ENCODE results near the gene CCDC82. TPM values are rescaled to one million over a fixed set of nuclear protein-coding genes. Genes with fewer than 3 reads are reported as not detected.

CCDC82 gene
- 19.2 and 25.9 TPM in 2 replicates for total RNA-seq

DNA sequence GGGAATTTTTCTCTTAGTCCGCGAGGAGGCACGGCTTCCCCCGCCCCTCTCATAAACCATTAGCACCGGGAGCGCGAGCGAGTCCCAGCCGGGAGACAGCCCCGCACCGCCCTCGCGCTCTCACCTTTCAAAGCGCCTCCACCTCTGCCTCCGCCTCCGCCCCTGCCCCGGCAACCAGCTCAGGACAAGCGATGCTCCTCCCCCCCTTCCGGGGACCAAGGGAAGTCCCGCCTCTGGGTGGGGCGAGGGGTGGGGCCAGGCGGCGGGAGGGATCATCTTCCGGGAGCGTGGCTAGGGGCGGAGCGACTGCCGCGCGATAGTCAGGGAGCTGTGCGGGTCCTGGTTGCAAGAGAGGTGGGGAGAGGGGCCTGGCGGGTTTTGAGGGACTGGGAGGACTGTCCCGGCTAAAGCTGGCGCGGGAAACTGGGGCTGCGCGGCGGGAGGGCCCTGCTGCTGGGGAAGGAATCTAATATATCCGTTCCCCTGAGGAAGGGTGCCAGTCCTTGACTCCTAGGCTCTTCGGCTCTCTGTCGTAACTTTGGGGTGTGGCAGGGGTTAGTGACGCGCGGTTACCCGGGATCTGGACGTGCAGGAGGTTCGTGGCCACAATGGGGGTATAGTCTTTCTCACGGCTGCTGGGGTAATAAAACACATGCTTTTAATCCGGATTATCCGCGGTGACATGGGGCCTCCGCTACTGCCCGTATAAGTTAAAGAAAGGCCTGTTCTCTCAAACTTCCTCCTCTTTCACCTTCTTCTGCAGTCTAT lies at the start of gene CCDC82, which contains the start of gene JRKL:
Gene CCDC82, minus strand, starts transcription at position 193 of the 768 bp plus-strand sequence. CDS start 5,165 bp downstream, outside the sequence.
Gene JRKL, plus strand, starts transcription at position 294 of the 768 bp plus-strand sequence. CDS start 637 bp downstream, outside the sequence.

DNA sequence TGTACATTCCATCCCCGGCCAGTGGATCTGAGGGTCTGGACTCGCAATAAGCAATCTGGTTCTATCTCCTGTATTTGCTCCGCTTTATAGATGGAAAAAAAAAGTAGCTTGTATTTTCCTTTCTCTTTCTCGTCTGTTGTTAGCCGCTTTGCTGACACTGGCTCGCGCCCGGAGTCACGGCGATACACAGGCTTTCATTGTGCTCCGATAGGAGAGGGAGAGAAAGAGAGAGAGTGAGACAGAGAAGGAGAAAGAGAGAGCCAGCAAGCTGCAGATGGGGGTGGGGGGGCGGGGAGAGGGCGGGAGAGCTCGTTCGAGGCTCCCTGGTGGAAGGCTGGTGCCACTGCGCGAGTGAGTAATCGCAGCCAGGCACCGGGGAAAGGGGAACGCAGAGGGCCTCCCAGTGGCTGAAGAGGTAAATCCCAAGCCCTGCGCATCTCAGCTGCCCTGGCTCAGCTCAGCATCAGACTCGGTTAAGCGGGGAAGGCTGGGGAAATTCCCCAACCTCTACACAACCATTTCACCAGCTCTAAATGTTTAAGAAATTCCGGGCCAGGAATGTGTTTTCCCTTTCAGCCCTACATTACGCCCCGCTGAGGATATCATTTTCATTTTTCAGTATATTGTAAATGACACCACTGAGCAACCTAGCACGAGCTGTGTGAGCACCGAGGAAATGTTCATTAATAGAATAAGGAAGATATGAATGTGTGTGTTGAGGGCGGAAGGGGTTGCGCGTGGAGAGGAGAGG lies 46.6 kb downstream of the CCDC82 start, which contains the start of gene MAML2:
Gene MAML2, minus strand, starts transcription at position 235 of the 751 bp plus-strand sequence. CDS start 1,300 bp downstream, outside the sequence.

Other genes starting within 250 kb of the CCDC82 start
- 7.4 and 8.4 TPM in 2 replicates for gene MAML2, start 46.7 kb downstream of the CCDC82 start, total RNA-seq
- gene JRKL, start 101 bp upstream of the CCDC82 start, total RNA-seq, result 18.4 and 26.5 TPM in 2 replicates

Data from uterine smooth muscle cell (primary cell).